ENCODE data around the gene HLX.

The HLX gene

GRCh38 chr1:220926146-220926545 is 46.9 kb downstream of the HLX start:
- DNase-seq, result peak; percentile 74

GRCh38 chr1:220927442-220927841 is 48.2 kb downstream of the HLX start:
- DNase-seq, result no peak

GRCh38 chr1:220928320-220928719 is 49.1 kb downstream of the HLX start:
- DNase-seq, result no peak

- peak; percentile 17 for DNase-seq
Observed at GRCh38 chr1:220928725-220929300, 49.6 kb downstream of the HLX start.

- DNase-seq, result no peak
Observed at GRCh38 chr1:220929304-220929703, 50.1 kb downstream of the HLX start.

Measured in fibroblast of upper back skin (primary cell).